CD8-positive, alpha-beta memory T cell (primary cell): ENCODE results near the gene PLEKHA7. TPM values are rescaled to one million over a fixed set of nuclear protein-coding genes. Genes with fewer than 3 reads are reported as not detected.
A peak's percentile ranks its signal among the peaks of the same experiment; 100 is the strongest.

Source experiments
- CTCF ChIA-PET: fragments of 350-600 bp; sonication (Branson Sonifier 250); formaldehyde crosslinking; loops from one replicate; lab custom pipeline; 2021; ENCODE audit warnings: antibody characterized with exemption; lab: Charles Lee
- POLR2A ChIA-PET: fragments of 350-600 bp; sonication (Branson Sonifier 250); formaldehyde crosslinking; loops from one replicate; lab custom pipeline; 2021; ENCODE audit warnings: antibody characterized with exemption; lab: Charles Lee
- DNase-seq, 5 donors: peaks; one replicate each; pipeline versions ENCODE4 v3.0.0 to v3.0.0-alpha.2; 2020 to 2022; ENCODE audit warnings: mixed read lengths in 1 of 5
- H3K27ac ChIP-seq: one replicate; pipeline ENCODE4 v1.7.0; 2013; ENCODE audit warnings: low read depth, mild to moderate bottlenecking, low read length, moderate library complexity
- H3K27me3 ChIP-seq: 2 replicates; pipeline ENCODE4 v1.7.0; 2013; ENCODE audit warnings: low read length, mild to moderate bottlenecking; ENCODE audit not compliant: insufficient read depth, poor library complexity, severe bottlenecking
- H3K36me3 ChIP-seq: 2 replicates; pipeline ENCODE4 v1.7.0; 2013; ENCODE audit warnings: mild to moderate bottlenecking, low read length, moderate library complexity; ENCODE audit not compliant: insufficient read depth
- H3K4me1 ChIP-seq: 2 replicates; pipeline ENCODE4 v1.7.0; 2013; ENCODE audit warnings: mild to moderate bottlenecking, low read length, moderate library complexity; ENCODE audit not compliant: insufficient read depth
- H3K4me3 ChIP-seq: 2 replicates; pipeline ENCODE4 v1.7.0; 2013; ENCODE audit warnings: mild to moderate bottlenecking, low read length
- H3K9me3 ChIP-seq: 2 replicates; pipeline ENCODE4 v1.7.0; 2013; ENCODE audit warnings: mild to moderate bottlenecking, low read length
- H3K27ac Mint-ChIP-seq, 8 donors: one replicate each; pipeline ENCODE4 v1.8.0; 2020 to 2021; ENCODE audit warnings: mixed read lengths in 8 of 8, mild to moderate bottlenecking in 6 of 8, inconsistent platforms in 3 of 8, moderate library complexity in 3 of 8
- H3K27me3 Mint-ChIP-seq, 2 donors: one replicate each; pipeline ENCODE4 v1.8.0; 2020 to 2021; ENCODE audit warnings: mixed read lengths in 2 of 2, mild to moderate bottlenecking in 1 of 2, moderate library complexity in 1 of 2
- H3K36me3 Mint-ChIP-seq, 3 donors: one replicate each; pipeline ENCODE4 v1.8.0; 2020 to 2021; ENCODE audit warnings: mixed read lengths in 3 of 3, inconsistent platforms in 1 of 3, mild to moderate bottlenecking in 1 of 3
- H3K4me1 Mint-ChIP-seq, 3 donors: one replicate each; pipeline ENCODE4 v1.8.0; 2020 to 2021; ENCODE audit warnings: mixed read lengths in 3 of 3, inconsistent platforms in 1 of 3, mild to moderate bottlenecking in 1 of 3
- H3K4me3 Mint-ChIP-seq, 7 donors: one replicate each; pipeline ENCODE4 v1.8.0; 2020 to 2021; ENCODE audit warnings: mixed read lengths in 7 of 7, mild to moderate bottlenecking in 6 of 7, moderate library complexity in 4 of 7, inconsistent platforms in 2 of 7
- H3K9me3 Mint-ChIP-seq, 5 donors: one replicate each; pipeline ENCODE4 v1.8.0; 2020 to 2022; ENCODE audit warnings: mixed read lengths in 5 of 5, mild to moderate bottlenecking in 3 of 5, moderate library complexity in 2 of 5, inconsistent platforms in 1 of 5
- polyA plus RNA-seq: library from polyadenylated mRNA; unstranded; fragments of 300-500 nt; fragmentation: Illumina TruSeq; gene quantifications from one replicate; pipeline ENCODE4 v1.2.3, GENCODE V29; 2021
- total RNA-seq, 2 experiments: library from RNA; stranded (reverse); gene quantifications; one replicate each; pipeline ENCODE4 v1.2.3, GENCODE V29; 2021

The PLEKHA7 gene
- total and polyA plus RNA-seq, 3 experiments from 2014 or later = 4.1 to 6.6 (median 5.3) TPM

- no peak overlapping the region for H3K27ac ChIP-seq
- peaks cover 0 to 4% of the 10 kb centered on the region in 2 donors for H3K27me3 Mint-ChIP-seq
- H3K27me3 ChIP-seq = no peaks in the 10 kb centered on the region
- H3K36me3 Mint-ChIP-seq = no peaks in the 10 kb centered on the region
- H3K27ac Mint-ChIP-seq = no peak overlapping the region
- POLR2A ChIA-PET = no interaction called here
- DNase-seq = no peak
- peaks cover 0 to 3% (median 0%) of the 10 kb centered on the region in 3 donors for H3K4me1 Mint-ChIP-seq
- H3K4me3 ChIP-seq = no peak overlapping the region
- H3K4me1 ChIP-seq = no peaks in the 10 kb centered on the region
- no peak overlapping the region for H3K4me3 Mint-ChIP-seq
- H3K9me3 Mint-ChIP-seq = no peaks in the 10 kb centered on the region
- no peaks in the 10 kb centered on the region for H3K36me3 ChIP-seq
- H3K9me3 ChIP-seq = no peaks in the 10 kb centered on the region
- CTCF ChIA-PET = interaction anchor here (1.6 kb wide), 1 partner anchor 121 kb away, joined by 4 read pairs; no protein-coding TSS in a partner anchor
Measured at GRCh38 chr11:16942342-16942741, 71.9 kb downstream of the PLEKHA7 start.

- Histone ChIP-seq H3K4me1 (no peaks in the 10 kb centered on the region), H3K27me3 (no peaks in the 10 kb centered on the region), H3K4me3 (no peak overlapping the region), H3K27ac (no peak overlapping the region), H3K9me3 (no peaks in the 10 kb centered on the region), H3K36me3 (no peaks in the 10 kb centered on the region)
- H3K36me3 Mint-ChIP-seq = no peaks in the 10 kb centered on the region
- CTCF ChIA-PET = interaction anchor here (1.0 to 1.6 kb wide), 3 partner anchors 11 to 121 kb away, joined by 3 to 6 read pairs (median 4); no protein-coding TSS in a partner anchor
- no peaks in the 10 kb centered on the region for H3K9me3 Mint-ChIP-seq
- no peak overlapping the region for H3K4me3 Mint-ChIP-seq
- POLR2A ChIA-PET = no interaction called here
- peaks cover 0 to 3% (median 0%) of the 10 kb centered on the region in 3 donors for H3K4me1 Mint-ChIP-seq
- DNase-seq = no peak
- no peak overlapping the region for H3K27ac Mint-ChIP-seq
- H3K27me3 Mint-ChIP-seq = peaks cover 0 to 4% of the 10 kb centered on the region in 2 donors
Measured at GRCh38 chr11:16941935-16942334, 72.3 kb downstream of the PLEKHA7 start.

DNA sequence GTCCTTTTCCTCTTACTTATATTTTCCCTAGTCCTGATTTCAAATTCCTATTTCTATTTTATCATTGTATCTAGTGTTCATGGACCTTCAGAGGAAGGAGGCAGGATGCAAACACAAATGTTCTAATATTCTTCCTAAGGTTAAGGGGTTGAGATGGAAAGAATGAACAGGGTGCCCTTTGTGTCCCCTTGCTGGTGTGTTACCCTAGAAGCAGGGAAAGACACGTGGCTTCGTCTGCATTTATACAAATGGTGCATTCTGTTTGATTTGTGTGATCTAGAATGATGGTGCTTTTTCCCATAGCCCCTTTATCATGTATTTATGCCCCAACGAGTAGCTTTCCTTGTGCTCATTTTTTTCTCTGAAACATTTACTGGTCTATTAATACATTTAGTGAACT lies 76.2 kb downstream of the PLEKHA7 start:
- Histone ChIP-seq H3K4me1 (no peaks in the 10 kb centered on the region), H3K27me3 (no peaks in the 10 kb centered on the region), H3K27ac (no peak overlapping the region), H3K9me3 (no peaks in the 10 kb centered on the region), H3K4me3 (no peak overlapping the region), H3K36me3 (no peaks in the 10 kb centered on the region)
- no peaks in the 10 kb centered on the region for H3K36me3 Mint-ChIP-seq
- no peaks in the 10 kb centered on the region for H3K4me1 Mint-ChIP-seq
- ChIA-PET POLR2A (no interaction called here), CTCF (interaction anchor here (1.4 kb wide), 1 partner anchor 17 kb away, joined by 3 read pairs; no protein-coding TSS in a partner anchor)
- no peak overlapping the region for H3K4me3 Mint-ChIP-seq
- peaks cover 0 to 9% of the 10 kb centered on the region in 2 donors for H3K27me3 Mint-ChIP-seq
- H3K9me3 Mint-ChIP-seq = no peaks in the 10 kb centered on the region
- no peak overlapping the region for H3K27ac Mint-ChIP-seq
- DNase-seq = no peak

DNA sequence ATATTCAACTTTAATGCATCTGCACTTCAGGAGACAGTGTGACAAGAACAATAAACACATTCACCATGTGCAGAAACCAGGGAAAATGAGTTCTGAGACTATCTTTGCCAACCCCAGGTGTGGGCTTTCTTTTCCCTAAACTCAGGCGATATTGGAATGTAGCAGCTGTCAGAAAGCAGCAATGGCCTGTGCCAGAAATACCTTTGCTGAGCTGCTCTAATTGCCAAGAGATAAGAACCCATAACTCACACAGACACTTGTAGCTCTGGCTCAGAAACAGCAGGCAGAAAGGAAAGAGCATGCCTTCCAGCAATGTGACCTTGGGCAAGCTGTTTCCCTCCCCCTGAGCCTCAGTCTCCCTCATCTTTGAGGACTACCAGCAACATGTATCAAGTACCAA lies 77.6 kb downstream of the PLEKHA7 start:
- no peaks in the 10 kb centered on the region for H3K4me1 ChIP-seq

DNA sequence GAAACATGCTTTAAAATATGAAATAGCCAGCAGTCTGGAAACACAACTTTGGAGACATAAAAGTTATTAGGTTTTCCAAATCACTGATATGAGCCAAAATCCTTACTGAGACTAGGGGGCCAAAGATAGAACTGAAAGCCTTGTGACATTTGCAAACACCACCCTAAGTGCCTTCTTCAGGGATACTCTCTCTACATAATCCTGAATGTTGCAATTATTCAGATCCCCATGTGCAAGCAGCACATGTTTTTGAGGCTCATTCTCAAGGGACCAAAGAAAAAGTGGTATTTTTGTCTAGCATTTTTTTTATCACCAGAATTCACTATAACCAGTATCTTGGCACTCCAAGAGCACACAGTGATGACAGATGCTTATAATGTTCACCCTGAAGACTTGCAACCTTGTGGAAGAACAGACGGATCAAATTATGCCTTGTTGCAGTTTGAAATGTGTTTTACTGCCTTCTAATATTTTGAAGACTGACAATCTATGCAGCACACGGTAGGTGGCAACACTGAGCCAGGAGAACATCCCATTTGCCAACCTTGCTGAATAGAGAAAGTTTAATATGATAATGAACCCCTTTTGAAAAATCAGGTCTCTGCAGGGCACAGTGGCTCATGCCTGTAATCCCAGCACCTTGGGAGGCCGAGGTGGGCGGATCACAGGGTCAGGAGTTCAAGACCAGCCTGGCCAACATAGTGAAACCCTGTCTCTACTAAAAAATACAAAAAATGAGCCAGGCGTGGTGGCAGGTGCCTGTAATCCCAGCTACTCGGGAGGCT lies 78.5 kb downstream of the PLEKHA7 start:
- no peaks in the 10 kb centered on the region for H3K36me3 Mint-ChIP-seq
- Histone ChIP-seq H3K27me3 (no peaks in the 10 kb centered on the region), H3K9me3 (no peaks in the 10 kb centered on the region), H3K4me3 (no peak overlapping the region), H3K36me3 (no peaks in the 10 kb centered on the region), H3K27ac (no peak overlapping the region), H3K4me1 (no peaks in the 10 kb centered on the region)
- H3K4me1 Mint-ChIP-seq = no peaks in the 10 kb centered on the region
- POLR2A ChIA-PET = no interaction called here
- no peak for DNase-seq
- peak overlapping the region in 1 of 8 donors; percentile 11 for H3K27ac Mint-ChIP-seq
- CTCF ChIA-PET = interaction anchor here (1.1 to 1.8 kb wide), 2 partner anchors 12 to 127 kb away, joined by 4 to 6 read pairs; no protein-coding TSS in a partner anchor
- peaks cover 4 to 9% of the 10 kb centered on the region in 2 donors for H3K27me3 Mint-ChIP-seq
- H3K9me3 Mint-ChIP-seq = no peaks in the 10 kb centered on the region
- no peak overlapping the region for H3K4me3 Mint-ChIP-seq

More for the DNA sequence above, 77.6 kb downstream of the PLEKHA7 start:
- Histone ChIP-seq H3K4me3 (no peak overlapping the region), H3K27me3 (no peaks in the 10 kb centered on the region), H3K9me3 (no peaks in the 10 kb centered on the region), H3K36me3 (no peaks in the 10 kb centered on the region), H3K27ac (no peak overlapping the region)
- ChIA-PET CTCF (interaction anchor here (0.6 to 1.8 kb wide), 4 partner anchors 11 to 136 kb away, joined by 3 to 6 read pairs (median 4); no protein-coding TSS in a partner anchor), POLR2A (no interaction called here)
- no peak overlapping the region for H3K27ac Mint-ChIP-seq
- H3K36me3 Mint-ChIP-seq = no peaks in the 10 kb centered on the region
- DNase-seq = no peak
- H3K9me3 Mint-ChIP-seq = no peaks in the 10 kb centered on the region
- H3K4me3 Mint-ChIP-seq = no peak overlapping the region
- H3K27me3 Mint-ChIP-seq = peaks cover 2 to 9% of the 10 kb centered on the region in 2 donors
- no peaks in the 10 kb centered on the region for H3K4me1 Mint-ChIP-seq

GRCh38 chr11:16933756-16934603 lies 80.2 kb downstream of the PLEKHA7 start:
- Histone ChIP-seq H3K36me3 (no peaks in the 10 kb centered on the region), H3K27ac (no peak overlapping the region), H3K4me1 (no peaks in the 10 kb centered on the region), H3K4me3 (no peak overlapping the region), H3K27me3 (no peaks in the 10 kb centered on the region), H3K9me3 (no peaks in the 10 kb centered on the region)
- Mint-ChIP-seq H3K27me3 (peaks cover 4 to 15% of the 10 kb centered on the region in 2 donors), H3K4me3 (no peak overlapping the region), H3K27ac (no peak overlapping the region), H3K4me1 (no peaks in the 10 kb centered on the region), H3K9me3 (no peaks in the 10 kb centered on the region), H3K36me3 (peaks cover 0 to 2% (median 0%) of the 10 kb centered on the region in 3 donors)
- DNase-seq = no peak
- POLR2A ChIA-PET = no interaction called here
- CTCF ChIA-PET = no interaction called here

DNA sequence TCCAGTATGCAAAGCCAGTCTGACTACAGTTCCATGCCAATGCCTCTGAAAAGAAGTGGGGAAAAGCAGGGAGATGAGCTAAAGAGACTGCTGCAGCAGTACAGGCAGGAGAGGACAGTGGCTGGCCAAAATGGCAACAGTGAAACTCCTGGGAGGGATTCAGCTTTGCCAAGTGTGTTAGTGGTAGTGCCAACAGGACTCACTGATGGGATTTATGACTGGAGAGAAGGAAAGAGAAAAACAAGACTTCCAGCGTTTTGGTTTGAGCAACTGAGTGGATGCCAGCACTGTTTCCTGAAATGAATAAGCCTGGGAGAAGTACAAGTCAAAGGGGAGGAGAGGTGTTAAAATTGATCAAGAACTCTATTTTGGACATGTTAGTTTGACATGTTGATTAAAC lies 80.9 kb downstream of the PLEKHA7 start:
- H3K36me3 ChIP-seq = no peaks in the 10 kb centered on the region
- H3K27ac Mint-ChIP-seq = no peak overlapping the region
- ChIA-PET POLR2A (no interaction called here), CTCF (no interaction called here)
- H3K27me3 Mint-ChIP-seq = peaks cover 4 to 21% of the 10 kb centered on the region in 2 donors
- no peak overlapping the region for H3K27ac ChIP-seq
- H3K36me3 Mint-ChIP-seq = peaks cover 0 to 3% (median 0%) of the 10 kb centered on the region in 3 donors
- H3K4me3 ChIP-seq = no peak overlapping the region
- no peaks in the 10 kb centered on the region for H3K4me1 Mint-ChIP-seq
- no peaks in the 10 kb centered on the region for H3K4me1 ChIP-seq
- no peak overlapping the region for H3K4me3 Mint-ChIP-seq
- no peaks in the 10 kb centered on the region for H3K9me3 Mint-ChIP-seq
- H3K27me3 ChIP-seq = no peaks in the 10 kb centered on the region
- no peak for DNase-seq
- H3K9me3 ChIP-seq = no peaks in the 10 kb centered on the region
